Coronary artery (tissue), 2 donors: ENCODE results near the gene MTMR12.
A peak's percentile ranks its signal among the peaks of the same experiment; 100 is the strongest.

Experiments used
- DNase-seq: peaks from one replicate; pipeline ENCODE4 v3.0.0-alpha.2; 2017; ENCODE audit warnings: low spot score
- H3K27ac ChIP-seq, 2 donors: fragments of 200-600 bp; sonication (generic); one replicate each; pipeline ENCODE4 v1.5.1; 2016 to 2019
- H3K4me3 ChIP-seq: fragments of 200-600 bp; sonication (generic); 2 replicates; pipeline ENCODE4 v1.5.1; 2016; ENCODE audit warnings: mild to moderate bottlenecking, moderate library complexity
- CTCF ChIP-seq: fragments of 200-600 bp; sonication (generic); IDR thresholded peaks from one replicate; pipeline ENCODE4 v1.5.1; 2019; ENCODE audit warnings: antibody characterized with exemption

The MTMR12 gene

GRCh38 chr5:32308946-32309345 is 3.8 kb downstream of the MTMR12 start:
- Histone ChIP-seq H3K4me3 (no peak overlapping the region), H3K27ac (peak overlapping the region in 1 of 2 donors; percentile 50)
- TF ChIP-seq CTCF: no peak
- DNase-seq: no peak

- H3K27ac ChIP-seq: no peak overlapping the region
- no peak for DNase-seq
- TF ChIP-seq CTCF: no peak
Measured at GRCh38 chr5:32307769-32308194, 5.0 kb downstream of the MTMR12 start.

GRCh38 chr5:32304622-32305021 is 8.1 kb downstream of the MTMR12 start:
- no peak for DNase-seq
- no peak overlapping the region for H3K4me3 ChIP-seq

More at GRCh38 chr5:32307769-32308194, 5.0 kb downstream of the MTMR12 start:
- H3K4me3 ChIP-seq: no peak overlapping the region

GRCh38 chr5:32303755-32304120 is 9.0 kb downstream of the MTMR12 start:
- no peak overlapping the region for H3K27ac ChIP-seq
- TF ChIP-seq CTCF: no peak
- no peak overlapping the region for H3K4me3 ChIP-seq
- no peak for DNase-seq

More at GRCh38 chr5:32304622-32305021, 8.1 kb downstream of the MTMR12 start:
- no peak overlapping the region for H3K27ac ChIP-seq
- TF ChIP-seq CTCF: no peak

GRCh38 chr5:32302835-32303754 is 9.6 kb downstream of the MTMR12 start:
- no peak for TF ChIP-seq CTCF
- no peak for DNase-seq
- Histone ChIP-seq H3K27ac (no peak overlapping the region), H3K4me3 (no peak overlapping the region)

GRCh38 chr5:32301891-32302290 is 10.8 kb downstream of the MTMR12 start:
- H3K4me3 ChIP-seq: no peak overlapping the region
- DNase-seq: no peak
- no peak for TF ChIP-seq CTCF
- H3K27ac ChIP-seq: no peak overlapping the region
